Skin epidermis (tissue), 12 donors: ENCODE measurements around the gene NOTCH2.
"Not testable (repeated sequence)": the region's sequence is repeated elsewhere in the genome, so short reads cannot be mapped to it uniquely, and the experiment has no call there.

Experiments used
- H3K27ac ChIP-seq, 21 experiments: fragments of 200-600 bp; sonication (generic) in 11 of 21; one replicate each; pipeline ENCODE4 v1.5.0; 2020; ENCODE audit warnings: mild to moderate bottlenecking in 3 of 21, inconsistent platforms in 2 of 21, moderate library complexity in 2 of 21
- H3K4me3 ChIP-seq, 7 experiments: fragments of 200-600 bp; sonication (generic) in 2 of 7; one replicate each; pipeline ENCODE4 v1.5.0; 2020; ENCODE audit warnings: inconsistent platforms in 2 of 7, mild to moderate bottlenecking in 2 of 7, moderate library complexity in 1 of 7

NOTCH2 gene

GRCh38 chr1:120069067-120069919 is at the start of gene NOTCH2:
NOTCH2 (minus strand) TSS chr1:120069662; CDS start chr1:120069406, 256 bp downstream.
- Histone ChIP-seq H3K27ac (peak within 1 kb of the TSS; percentile 74 to 96 (median 92)), H3K4me3 (peak within 1 kb of the TSS; percentile 57 to 86 (median 61))

- not testable (repeated sequence) for H3K4me3 ChIP-seq
- peak overlapping the region in 1 of 21 experiments; percentile 42 for H3K27ac ChIP-seq
Observed at GRCh38 chr1:120117371-120118177, 48.1 kb upstream of the NOTCH2 start.

DNA sequence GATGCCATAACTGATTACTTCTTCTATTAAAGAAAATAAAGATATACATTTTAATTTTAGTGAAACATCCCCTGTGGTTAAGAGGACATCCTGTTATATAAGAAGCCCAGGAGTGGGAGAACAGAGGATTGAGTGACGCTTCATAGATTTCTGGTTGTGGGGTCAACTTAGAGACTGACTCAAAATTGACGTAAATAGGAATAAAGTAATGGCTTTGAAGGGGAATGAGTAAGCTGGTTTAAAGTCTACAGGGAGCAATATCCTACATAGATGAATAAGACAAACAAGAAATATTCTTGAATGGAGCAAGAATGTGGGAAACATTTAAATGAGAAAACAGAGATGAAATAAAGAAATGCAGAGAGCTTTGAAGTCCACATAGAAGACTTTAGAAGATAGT is 46.6 kb upstream of the NOTCH2 start:
- H3K27ac ChIP-seq, H3K4me3 ChIP-seq: not testable (repeated sequence)

- H3K27ac ChIP-seq, H3K4me3 ChIP-seq: not testable (repeated sequence)
Observed at GRCh38 chr1:120113134-120113533, 43.7 kb upstream of the NOTCH2 start.

GRCh38 chr1:120112212-120112611 is 42.8 kb upstream of the NOTCH2 start:
- H3K27ac ChIP-seq, H3K4me3 ChIP-seq: not testable (repeated sequence)

DNA sequence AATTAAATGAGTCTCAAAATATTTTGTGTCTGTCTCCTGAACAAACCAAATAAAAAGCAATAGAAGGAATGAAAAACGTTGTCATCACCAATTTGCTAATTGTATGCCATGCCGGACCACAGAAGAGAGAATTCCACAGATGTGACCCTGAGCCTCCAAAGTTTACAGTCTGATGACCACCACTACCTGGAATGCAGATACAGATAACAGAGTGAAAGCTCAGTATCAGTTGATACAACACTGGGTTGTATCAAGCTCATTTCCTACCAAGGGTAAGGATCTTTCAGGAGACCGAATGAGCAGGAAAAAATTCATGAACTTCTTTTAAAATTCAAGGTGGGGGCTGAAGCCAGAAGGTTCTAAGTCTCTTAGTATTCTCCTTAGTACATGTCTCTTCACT is 42.3 kb upstream of the NOTCH2 start:
- not testable (repeated sequence) for H3K27ac ChIP-seq, H3K4me3 ChIP-seq

DNA sequence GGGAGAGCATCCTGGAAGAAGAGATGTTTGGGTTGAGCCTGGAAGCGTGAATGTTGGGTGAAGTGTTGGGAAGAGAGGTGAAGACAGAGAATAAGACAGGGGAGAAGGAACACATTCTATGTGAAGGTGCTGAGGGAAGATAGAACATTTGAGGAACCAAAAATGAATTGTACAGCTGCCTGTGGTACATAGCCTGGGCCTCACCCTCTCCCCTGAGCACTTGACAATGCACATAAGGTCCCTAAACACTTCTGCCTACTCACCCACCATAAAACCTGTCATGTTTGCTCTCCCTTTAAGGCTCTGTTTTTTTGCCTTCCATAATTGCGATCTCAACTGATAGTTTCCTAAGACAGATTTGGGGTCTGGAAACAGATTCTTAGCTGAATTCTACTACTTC is 41.5 kb upstream of the NOTCH2 start:
- not testable (repeated sequence) for H3K27ac ChIP-seq, H3K4me3 ChIP-seq

DNA sequence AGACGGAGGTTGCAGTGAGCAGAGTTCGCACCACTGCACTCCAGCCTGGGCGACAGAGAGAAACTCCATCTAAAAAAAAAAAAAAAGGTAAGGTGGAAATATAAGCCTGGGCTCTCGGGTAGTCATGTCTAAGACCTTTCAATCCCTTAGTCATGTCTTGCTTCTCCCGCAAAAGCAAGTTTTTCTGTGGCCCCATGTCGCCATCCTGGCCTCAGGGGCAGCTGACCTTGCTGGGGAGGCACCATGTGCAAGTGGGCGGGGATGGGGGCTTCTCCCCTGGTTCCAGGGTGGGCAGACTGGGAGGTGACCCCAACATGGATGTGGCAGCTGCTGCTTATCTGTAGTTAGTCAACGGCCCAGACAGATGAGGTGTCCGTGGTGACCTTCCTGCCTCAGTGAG is 40.2 kb upstream of the NOTCH2 start:
- not testable (repeated sequence) for H3K27ac ChIP-seq

GRCh38 chr1:120109180-120109579 is 39.7 kb upstream of the NOTCH2 start:
- not testable (repeated sequence) for H3K4me3 ChIP-seq, H3K27ac ChIP-seq

More for the DNA sequence above, 40.2 kb upstream of the NOTCH2 start:
- H3K4me3 ChIP-seq, result not testable (repeated sequence)

DNA sequence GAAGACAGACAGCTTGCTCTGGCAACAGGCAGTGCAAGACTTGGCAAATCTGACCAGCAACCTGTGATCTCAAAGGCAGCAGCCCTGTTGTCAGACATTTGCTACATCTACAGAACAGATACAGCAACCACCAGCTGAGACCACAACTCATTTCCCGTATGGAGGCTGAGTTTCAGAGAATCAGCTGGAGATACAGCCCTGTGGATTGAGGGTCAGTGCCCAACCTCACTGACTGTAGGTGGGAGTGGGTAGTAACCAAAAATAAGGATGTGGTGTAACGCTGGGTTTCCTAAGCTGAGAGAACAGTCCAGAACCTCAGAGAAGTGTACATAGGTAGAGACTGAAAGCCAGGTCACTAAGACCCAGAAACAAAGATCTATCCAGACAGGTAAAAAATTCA is 35.8 kb upstream of the NOTCH2 start:
- not testable (repeated sequence) for H3K27ac ChIP-seq, H3K4me3 ChIP-seq

DNA sequence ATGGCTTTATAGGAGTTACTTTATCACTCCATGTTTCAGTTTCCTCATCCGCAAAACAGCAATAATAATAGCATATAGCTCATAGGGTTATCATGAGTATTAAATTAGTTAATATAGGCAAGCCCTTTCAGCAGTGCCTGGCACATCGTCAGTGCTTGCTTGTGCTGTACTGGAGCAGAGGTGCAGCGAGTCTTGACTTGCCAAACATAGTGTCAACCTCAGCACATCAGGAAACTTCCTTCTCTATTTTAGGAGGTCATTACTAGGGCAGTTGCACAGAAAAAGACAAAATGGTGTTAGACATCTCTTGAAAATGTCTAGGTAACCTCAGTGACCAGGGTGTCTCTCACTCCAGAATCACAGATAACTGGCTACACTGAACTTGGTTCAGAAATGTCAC is 34.3 kb upstream of the NOTCH2 start:
- H3K27ac ChIP-seq, H3K4me3 ChIP-seq: not testable (repeated sequence)

DNA sequence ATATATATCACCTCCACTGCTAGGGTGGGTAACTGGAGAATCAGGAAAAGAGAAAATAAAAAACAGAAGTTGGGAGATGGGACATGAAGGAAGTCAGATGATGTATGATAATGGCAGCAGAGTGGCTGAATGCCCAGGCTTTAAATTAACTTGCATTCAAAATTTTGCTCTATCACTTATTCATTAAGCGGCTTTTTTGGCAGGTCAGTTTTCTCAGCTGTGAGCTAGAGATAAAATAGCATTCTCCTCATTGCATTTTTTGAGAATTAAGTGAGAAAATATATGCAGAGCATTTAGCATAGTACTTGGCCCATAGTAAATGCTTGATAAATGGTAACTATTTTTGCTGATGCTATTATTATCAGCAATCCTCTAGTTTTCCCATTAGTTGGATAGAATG is 32.1 kb upstream of the NOTCH2 start:
- H3K27ac ChIP-seq, H3K4me3 ChIP-seq: not testable (repeated sequence)

DNA sequence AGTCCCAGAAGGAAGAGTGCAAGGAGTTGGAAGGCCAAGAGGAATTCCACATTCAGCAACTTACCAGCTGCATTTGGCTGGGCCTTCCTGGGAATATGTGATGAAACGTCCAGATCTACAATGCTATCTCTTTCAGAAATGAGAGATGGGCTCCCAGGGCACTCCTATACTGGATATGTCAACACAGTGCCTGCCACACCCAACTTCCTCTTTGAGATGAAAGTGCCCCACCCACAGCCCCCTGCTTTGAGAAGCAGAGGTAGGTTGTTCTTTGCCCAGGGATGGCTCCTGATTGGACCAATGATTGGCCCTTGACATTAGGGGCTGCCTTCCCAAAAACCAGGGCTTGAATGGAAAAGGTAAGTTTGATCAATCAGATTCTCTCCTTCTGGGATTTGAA is 31.1 kb upstream of the NOTCH2 start:
- not testable (repeated sequence) for H3K4me3 ChIP-seq, H3K27ac ChIP-seq

DNA sequence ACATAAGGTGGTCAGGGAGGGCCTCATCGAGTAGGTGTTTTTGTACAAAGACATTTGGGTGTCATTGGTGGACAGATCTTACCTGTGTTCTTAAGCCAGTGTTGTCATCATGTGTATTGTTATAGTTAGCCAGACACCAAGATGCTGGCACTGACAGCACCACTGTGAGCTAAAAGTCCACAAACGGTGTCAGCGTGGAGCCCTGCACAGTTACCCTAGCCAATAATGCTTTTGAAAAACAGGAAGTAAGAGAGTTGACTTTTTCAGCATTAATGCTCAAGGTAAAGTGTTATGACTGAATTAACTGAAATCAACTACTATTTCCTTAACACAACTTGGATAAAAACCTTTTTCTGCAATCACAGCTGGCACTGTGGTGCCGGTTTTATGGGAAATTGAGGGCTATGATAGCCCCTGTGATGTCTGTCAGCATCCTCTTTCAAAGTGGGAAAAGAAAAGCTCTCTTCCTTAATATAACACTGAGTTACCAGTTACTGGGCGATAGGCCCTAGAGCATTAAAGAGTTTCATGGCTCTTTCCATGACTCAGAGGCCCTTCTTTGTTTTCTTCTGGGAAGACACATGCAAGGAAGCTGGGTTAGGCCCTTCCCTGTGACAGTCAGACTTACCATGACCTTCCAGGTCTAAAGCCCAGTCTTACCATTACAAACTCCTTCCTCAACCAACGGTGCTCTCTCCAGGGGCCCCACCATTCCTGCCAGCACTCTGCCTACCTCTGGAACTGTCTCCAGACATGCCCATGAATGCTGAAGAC is 29.7 kb upstream of the NOTCH2 start:
- H3K27ac ChIP-seq, H3K4me3 ChIP-seq: not testable (repeated sequence)

DNA sequence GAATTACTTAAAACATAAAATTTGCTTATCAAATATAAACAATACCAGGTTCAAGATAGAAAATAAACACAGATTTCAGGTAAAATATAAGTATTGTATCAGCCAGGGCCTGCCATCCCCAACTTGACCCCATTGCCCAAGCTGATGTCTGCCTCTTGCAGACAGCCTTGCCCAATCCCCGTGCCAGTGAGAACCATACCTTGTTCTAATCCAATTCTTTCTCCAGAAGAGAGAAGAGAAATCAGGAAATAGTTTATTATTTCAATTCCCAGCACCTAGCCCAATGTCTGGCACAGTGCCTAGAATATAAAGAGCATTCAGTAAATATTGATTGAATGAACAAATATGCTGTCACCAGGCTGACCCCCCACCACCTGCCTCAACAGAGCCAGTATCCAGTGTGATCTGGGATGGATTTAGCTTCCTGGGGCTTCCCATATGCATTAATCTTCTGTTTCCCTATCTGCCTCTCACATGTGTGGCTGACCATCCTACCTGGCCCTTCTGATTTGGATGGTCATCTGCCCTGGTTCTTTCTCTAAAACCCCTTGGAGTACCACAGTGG is 27.6 kb upstream of the NOTCH2 start:
- not testable (repeated sequence) for H3K27ac ChIP-seq, H3K4me3 ChIP-seq

DNA sequence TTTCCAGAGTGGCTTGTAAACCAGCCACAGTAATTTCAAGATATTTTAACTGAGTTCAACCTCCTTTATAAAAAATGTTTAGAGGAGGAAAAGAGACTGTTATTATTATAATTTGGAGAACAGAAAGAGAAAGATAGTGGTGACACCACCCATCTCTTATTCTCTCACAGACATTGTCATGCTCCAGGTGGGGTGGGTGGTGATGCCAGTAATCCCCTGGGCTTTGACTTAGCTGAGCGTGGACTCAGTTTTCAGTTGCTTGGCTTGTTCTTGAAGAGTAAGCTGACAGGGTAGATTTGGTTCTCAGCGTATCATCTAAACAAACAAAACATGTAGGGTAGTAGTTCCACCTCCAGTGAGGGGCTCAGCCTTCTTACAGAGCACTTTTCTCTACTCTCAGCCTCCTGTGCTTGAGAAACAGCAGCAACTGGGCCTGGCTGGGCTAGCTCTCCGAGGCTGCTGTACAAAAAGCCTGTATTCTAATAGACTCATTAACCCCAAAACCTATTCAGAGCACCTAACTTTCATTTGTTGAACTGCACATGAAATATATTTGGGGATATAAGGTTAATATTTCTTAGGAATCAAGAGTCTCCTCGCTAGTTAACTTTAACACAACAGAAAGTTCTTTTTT is 24.2 kb upstream of the NOTCH2 start:
- H3K4me3 ChIP-seq, result not testable (repeated sequence)

GRCh38 chr1:120092232-120093218 is 23.1 kb upstream of the NOTCH2 start:
- H3K4me3 ChIP-seq, H3K27ac ChIP-seq: not testable (repeated sequence)

More for the DNA sequence above, 24.2 kb upstream of the NOTCH2 start:
- not testable (repeated sequence) for H3K27ac ChIP-seq

GRCh38 chr1:120090830-120091229 is 21.4 kb upstream of the NOTCH2 start:
- H3K27ac ChIP-seq, H3K4me3 ChIP-seq: not testable (repeated sequence)
